CD14-positive monocyte (primary cell): Measurements from ENCODE around the gene POLR3A. TPM values are rescaled to one million over a fixed set of nuclear protein-coding genes. Genes with fewer than 3 reads are reported as not detected.

Source experiments
- DNase-seq, 3 donors: peaks; one replicate each; pipeline ENCODE4 v3.0.0-alpha.2; 2011 to 2022
- H2AFZ ChIP-seq: 2 replicates; pipeline ENCODE4 v1.6.0; 2012; ENCODE audit warnings: mild to moderate bottlenecking, low read depth, low read length, inconsistent platforms; ENCODE audit not compliant: insufficient read depth, poor library complexity, severe bottlenecking
- H3K27ac ChIP-seq, 2 donors: 1 replicate in 1 of 2; 2 replicates in 1 of 2; pipeline ENCODE4 v1.5.1; 2012 to 2013; ENCODE audit warnings: low read length in 2 of 2, control low read depth in 1 of 2, inconsistent platforms in 1 of 2, low read depth in 1 of 2, mild to moderate bottlenecking in 1 of 2
- H3K27me3 ChIP-seq, 2 donors: one replicate each; pipeline versions ENCODE4 v1.6.0 to v1.6.1; 2011 to 2013; ENCODE audit warnings: low read length in 2 of 2; ENCODE audit not compliant: control insufficient read depth in 2 of 2, insufficient read depth in 2 of 2
- H3K36me3 ChIP-seq, 2 donors: replicated peaks in 1 of 2; 1 replicate in 1 of 2; 2 replicates in 1 of 2; pipeline versions ENCODE4 v1.5.1 to v1.6.1; 2012 to 2013; ENCODE audit warnings: low read length in 2 of 2, control low read depth in 1 of 2, inconsistent platforms in 1 of 2, mild to moderate bottlenecking in 1 of 2; ENCODE audit not compliant: insufficient read depth in 2 of 2, control insufficient read depth in 1 of 2
- H3K4me1 ChIP-seq, 2 donors: 1 replicate in 1 of 2; 2 replicates in 1 of 2; pipeline versions ENCODE4 v1.5.1 to v1.6.1; 2012 to 2013; ENCODE audit warnings: low read length in 2 of 2, control low read depth in 1 of 2, inconsistent platforms in 1 of 2, mild to moderate bottlenecking in 1 of 2, moderate library complexity in 1 of 2; ENCODE audit not compliant: insufficient read depth in 2 of 2, control insufficient read depth in 1 of 2
- H3K4me2 ChIP-seq: replicated peaks from 2 replicates; pipeline ENCODE3; 2012; ENCODE audit warnings: low read length, moderate library complexity, mild to moderate bottlenecking; ENCODE audit not compliant: poor library complexity, severe bottlenecking; ENCODE audit errors: extremely low read depth
- H3K4me3 ChIP-seq, 3 experiments: fragments of 200-600 bp in 1 of 3; sonication (generic) in 1 of 3; replicated peaks in 1 of 3; 1 replicate in 2 of 3; 2 replicates in 1 of 3; pipeline ENCODE4 v1.5.1; 2011 to 2013; ENCODE audit warnings: low read length in 3 of 3, mild to moderate bottlenecking in 3 of 3, control low read depth in 2 of 3, low read depth in 2 of 3, inconsistent platforms in 1 of 3, moderate library complexity in 1 of 3
- H3K79me2 ChIP-seq: 2 replicates; pipeline ENCODE4 v1.6.0; 2012; ENCODE audit warnings: mild to moderate bottlenecking, control low read depth, inconsistent platforms, low read length, moderate library complexity; ENCODE audit not compliant: insufficient read depth
- H3K9ac ChIP-seq: 2 replicates; pipeline ENCODE4 v1.6.0; 2017; ENCODE audit warnings: low read length, mild to moderate bottlenecking; ENCODE audit not compliant: insufficient read depth, poor library complexity, severe bottlenecking
- H3K9me3 ChIP-seq, 2 donors: replicated peaks in 1 of 2; 1 replicate in 1 of 2; 2 replicates in 1 of 2; pipeline versions ENCODE4 v1.5.1 to v1.6.1; 2012 to 2013; ENCODE audit warnings: low read length in 2 of 2, control low read depth in 1 of 2; ENCODE audit not compliant: control insufficient read depth in 1 of 2, insufficient read depth in 1 of 2
- H4K20me1 ChIP-seq: 2 replicates; pipeline ENCODE4 v1.6.0; 2012; ENCODE audit warnings: mild to moderate bottlenecking, low read length, control low read depth, moderate library complexity; ENCODE audit not compliant: insufficient read depth
- H3K27ac Mint-ChIP-seq, 7 donors: one replicate each; pipeline ENCODE4 v1.8.0; 2020; ENCODE audit warnings: mild to moderate bottlenecking in 7 of 7, mixed read lengths in 7 of 7, moderate library complexity in 6 of 7, inconsistent platforms in 2 of 7
- H3K27me3 Mint-ChIP-seq, 3 donors: one replicate each; pipeline ENCODE4 v1.8.0; 2021 to 2022; ENCODE audit warnings: low read depth in 3 of 3, mild to moderate bottlenecking in 3 of 3, mixed read lengths in 3 of 3, moderate library complexity in 3 of 3, inconsistent platforms in 1 of 3
- H3K36me3 Mint-ChIP-seq, 2 donors: one replicate each; pipeline ENCODE4 v1.8.0; 2020; ENCODE audit warnings: mixed read lengths in 2 of 2, inconsistent platforms in 1 of 2, mild to moderate bottlenecking in 1 of 2
- H3K4me1 Mint-ChIP-seq: one replicate; pipeline ENCODE4 v1.8.0; 2020; ENCODE audit warnings: mild to moderate bottlenecking, mixed read lengths
- H3K4me3 Mint-ChIP-seq, 2 donors: one replicate each; pipeline ENCODE4 v1.8.0; 2020; ENCODE audit warnings: mild to moderate bottlenecking in 2 of 2, mixed read lengths in 2 of 2, moderate library complexity in 1 of 2
- H3K9me3 Mint-ChIP-seq, 7 donors: one replicate each; pipeline ENCODE4 v1.8.0; 2020 to 2022; ENCODE audit warnings: mixed read lengths in 7 of 7, mild to moderate bottlenecking in 6 of 7, moderate library complexity in 6 of 7, inconsistent platforms in 2 of 7
- CTCF ChIP-seq: fragments of 200-600 bp; IDR thresholded peaks from one replicate; pipeline ENCODE4 v1.8.0; 2022; ENCODE audit warnings: antibody characterized with exemption, mild to moderate bottlenecking
- WGBS: methylation state at CpG from one replicate; pipeline ENCODE4 v1.1.5; 2013; ENCODE audit warnings: missing lambda C conversion rate; ENCODE audit not compliant: insufficient coverage; 5-methylcytosine and 5-hydroxymethylcytosine counted together
- intact Hi-C, 2 donors: fragments of 100-400 bp; cut with micrococcal nuclease; formaldehyde crosslinking; loops; one replicate each; pipeline versions ENCODE4 v1.15.0 to v1.15.1; 2023
- polyA plus RNA-seq, 3 donors: library from polyadenylated mRNA; depleted of rRNA in 1 of 3; unstranded in 2 of 3; stranded (reverse) in 1 of 3; fragments of 300-500 nt in 2 of 3; fragments of >200 nt in 1 of 3; fragmentation: Illumina TruSeq in 2 of 3; gene quantifications; 1 replicate in 2 of 3; 2 replicates in 1 of 3; pipeline ENCODE4 v1.2.3, GENCODE V29; 2012 to 2021

POLR3A gene
- polyA plus RNA-seq, 3 donors: 2.7 to 5.2 (median 4.7) TPM

GRCh38 chr10:78072504-78072903, 43.2 kb upstream of the POLR3A start:
- no peaks in the 10 kb centered on the region for H4K20me1 ChIP-seq
- H3K4me3 ChIP-seq: no peak overlapping the region
- H2AFZ ChIP-seq: no peak overlapping the region
- no peak overlapping the region for H3K9ac ChIP-seq
- no peak overlapping the region for H3K27ac ChIP-seq
- intact Hi-C loops: no loop called here
- peaks cover 0 to 2% (median 0%) of the 10 kb centered on the region in 3 donors for H3K27me3 Mint-ChIP-seq
- peaks cover 0 to 6% of the 10 kb centered on the region in 2 donors for H3K9me3 ChIP-seq
- no peak for TF ChIP-seq CTCF
- no peak overlapping the region for H3K27ac Mint-ChIP-seq
- H3K27me3 ChIP-seq: no peaks in the 10 kb centered on the region
- no peak overlapping the region for H3K4me3 Mint-ChIP-seq
- DNase-seq: no peak
- no peaks in the 10 kb centered on the region for H3K4me1 Mint-ChIP-seq
- H3K9me3 Mint-ChIP-seq: peaks cover 3 to 9% (median 5%) of the 10 kb centered on the region in 7 donors
- H3K36me3 ChIP-seq: no peaks in the 10 kb centered on the region
- no peaks in the 10 kb centered on the region for H3K36me3 Mint-ChIP-seq
- H3K4me1 ChIP-seq: no peaks in the 10 kb centered on the region
- H3K4me2 ChIP-seq: no peak overlapping the region
- H3K79me2 ChIP-seq: no peaks in the 10 kb centered on the region

- Histone ChIP-seq H3K4me1 (no peaks in the 10 kb centered on the region), H3K27ac (no peak overlapping the region), H3K9ac (no peak overlapping the region), H3K79me2 (no peaks in the 10 kb centered on the region), H2AFZ (no peak overlapping the region), H4K20me1 (no peaks in the 10 kb centered on the region), H3K9me3 (peaks cover 0 to 6% of the 10 kb centered on the region in 2 donors), H3K27me3 (no peaks in the 10 kb centered on the region), H3K36me3 (no peaks in the 10 kb centered on the region), H3K4me3 (no peak overlapping the region), H3K4me2 (no peak overlapping the region)
- intact Hi-C loops: no loop called here
- no peak for DNase-seq
- Mint-ChIP-seq H3K36me3 (no peaks in the 10 kb centered on the region), H3K4me1 (no peaks in the 10 kb centered on the region), H3K4me3 (no peak overlapping the region), H3K27me3 (peaks cover 0 to 2% (median 0%) of the 10 kb centered on the region in 3 donors), H3K9me3 (peaks cover 3 to 9% (median 5%) of the 10 kb centered on the region in 7 donors), H3K27ac (no peak overlapping the region)
- TF ChIP-seq CTCF: no peak
- 89% methylated on average over 4 of the region's 4 CpGs for WGBS
Measured at GRCh38 chr10:78071857-78072179, 42.5 kb upstream of the POLR3A start.
